GM19452 (cell line): ENCODE results near the gene KIF17.
"Not testable (repeated sequence)": the region's sequence is repeated elsewhere in the genome, so short reads cannot be mapped to it uniquely, and the experiment has no call there.

ENCODE experiments used
- ATAC-seq: cut with Tn5 transposase; IDR thresholded peaks from one replicate; pipeline ENCODE4 v1.9.1; 2021; ENCODE audit not compliant: unreplicated experiment

Gene KIF17

GRCh38 chr1:20727746-20728316, 10.0 kb upstream of the KIF17 start:
- ATAC-seq, result no peak

DNA sequence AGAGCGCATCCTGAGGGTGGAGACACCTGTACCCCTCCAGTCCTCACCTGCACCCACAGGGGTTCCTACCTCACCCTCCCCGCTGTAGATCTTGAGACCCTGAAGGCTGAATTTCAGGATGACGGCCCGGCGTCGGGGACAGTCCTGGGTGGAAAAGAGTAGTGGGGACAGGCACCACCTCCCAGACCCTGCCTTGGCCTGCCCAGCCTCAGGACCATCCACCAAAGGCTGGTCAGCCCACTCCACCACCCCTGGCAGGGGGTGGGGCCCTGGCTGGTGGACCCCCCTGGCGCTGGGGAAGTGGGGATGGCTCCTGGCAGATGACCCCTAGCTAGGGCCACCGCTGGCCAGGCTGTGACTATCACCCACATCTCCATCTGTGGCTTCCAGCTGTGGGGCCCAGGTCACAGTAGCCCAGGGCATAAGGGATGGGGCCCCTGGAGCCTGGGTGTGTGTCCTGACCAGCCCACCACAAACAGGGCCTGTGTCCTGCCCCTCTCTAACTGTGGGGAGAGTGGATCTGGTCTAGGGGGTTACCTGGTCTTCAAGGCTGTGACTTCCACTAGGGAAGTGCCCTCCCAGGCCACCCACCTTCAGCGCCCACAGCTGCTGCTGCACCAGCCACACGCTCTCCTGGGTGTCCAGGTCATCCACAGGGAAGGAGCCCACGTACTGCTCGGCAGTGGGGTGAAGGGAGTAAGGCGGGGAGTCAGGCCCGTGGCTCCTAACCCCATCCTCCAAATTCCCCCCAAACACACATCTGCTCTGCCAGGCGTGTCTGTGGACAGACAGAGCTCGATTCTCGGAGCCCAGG, 9.3 kb upstream of the KIF17 start:
- ATAC-seq, result no peak

GRCh38 chr1:20726118-20726911, 8.5 kb upstream of the KIF17 start:
- no peak for ATAC-seq

DNA sequence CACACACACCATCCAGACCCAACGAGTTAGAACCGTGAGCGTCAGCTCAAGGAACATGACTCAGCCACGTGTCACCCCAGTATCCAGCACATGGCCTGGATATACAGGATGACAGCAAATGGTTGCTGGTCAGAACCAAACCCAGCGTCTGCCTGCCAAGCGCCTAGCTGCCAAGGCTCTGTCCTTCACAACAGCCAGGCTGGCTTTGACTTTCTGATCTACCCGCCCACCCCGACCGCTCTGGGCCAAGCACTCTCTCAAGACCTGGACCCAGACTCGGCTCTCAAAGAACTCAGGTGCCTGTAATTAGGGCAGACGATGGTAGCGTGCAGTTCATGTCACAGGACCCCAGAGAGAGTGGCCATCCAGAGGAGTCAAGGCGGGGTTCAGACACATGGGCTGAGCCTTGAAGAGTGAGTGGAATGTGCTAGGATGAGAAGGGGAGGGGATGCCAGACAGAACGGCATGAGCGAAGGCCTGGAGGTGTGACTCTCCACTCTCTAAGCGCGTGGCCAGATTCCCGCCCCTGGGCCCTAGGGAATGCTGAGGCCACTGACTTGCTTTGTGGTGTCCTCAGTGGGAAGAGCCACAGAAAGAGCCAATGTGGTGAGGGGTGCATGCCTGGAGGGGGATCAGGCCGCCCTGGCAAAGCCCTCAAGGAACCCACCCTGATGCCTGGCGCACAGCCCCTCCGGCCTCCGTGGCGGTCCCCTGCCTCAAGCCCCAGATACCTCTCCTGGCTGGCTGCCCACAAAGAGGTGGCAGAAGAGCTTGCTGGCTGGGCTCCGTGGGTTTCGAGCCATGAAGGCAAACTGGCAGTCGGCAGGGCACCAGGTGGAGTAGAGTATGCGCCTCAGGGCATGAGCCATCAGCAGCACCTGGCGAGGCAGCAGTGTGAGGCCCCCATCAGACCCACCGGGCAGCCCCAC, 7.6 kb upstream of the KIF17 start:
- no peak for ATAC-seq

GRCh38 chr1:20724364-20725188, 6.8 kb upstream of the KIF17 start:
- no peak for ATAC-seq

GRCh38 chr1:20723537-20724363, 5.9 kb upstream of the KIF17 start:
- no peak for ATAC-seq

- no peak for ATAC-seq
Measured at GRCh38 chr1:20723159-20723536, 5.3 kb upstream of the KIF17 start.

- no peak for ATAC-seq
Measured at GRCh38 chr1:20721117-20722061, 3.6 kb upstream of the KIF17 start.

DNA sequence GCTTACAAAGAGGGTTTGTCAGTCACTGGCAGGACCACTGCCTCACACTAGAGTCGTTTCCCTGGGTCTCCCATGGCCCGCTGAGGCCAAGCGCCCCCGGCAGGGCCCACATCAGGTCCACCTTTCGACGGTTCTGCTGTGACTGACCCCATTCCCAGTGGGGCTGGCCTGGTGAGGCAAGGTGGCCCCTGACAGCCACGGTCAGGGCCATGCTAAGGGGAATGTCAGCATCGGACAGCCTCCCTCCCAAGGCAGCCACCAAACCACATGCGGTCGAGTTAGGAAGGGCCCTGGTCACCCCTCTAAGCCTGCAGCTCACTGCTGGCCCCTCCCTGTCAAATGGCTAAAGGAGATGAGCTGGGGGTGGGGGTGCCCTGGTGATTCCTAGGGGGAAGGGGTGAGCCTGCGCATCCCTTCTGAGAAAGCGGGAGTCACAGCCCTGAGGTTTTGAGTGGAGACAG, 2.9 kb upstream of the KIF17 start:
- ATAC-seq, result no peak

- ATAC-seq, result no peak
Measured at GRCh38 chr1:20719871-20720620, 2.2 kb upstream of the KIF17 start.

DNA sequence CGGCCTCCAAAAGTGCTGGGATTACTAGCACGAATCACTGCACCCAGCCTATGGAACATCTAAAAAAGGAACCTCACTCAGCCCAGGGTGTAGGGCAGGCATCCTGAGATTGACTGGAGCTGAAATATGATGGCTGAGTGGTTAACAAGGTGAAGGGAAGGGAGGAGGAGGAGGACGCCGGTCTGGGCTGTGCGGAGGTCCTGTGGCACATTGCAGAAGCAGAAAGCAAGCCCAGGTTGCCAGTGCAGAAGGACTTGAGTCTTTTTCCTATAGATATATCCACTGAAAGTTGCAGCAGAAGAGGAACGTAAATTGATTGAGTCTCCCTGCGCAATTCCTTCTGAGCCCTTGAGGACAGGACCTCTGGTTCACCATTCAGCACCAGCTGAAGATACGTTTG, 1.5 kb upstream of the KIF17 start:
- no peak for ATAC-seq

DNA sequence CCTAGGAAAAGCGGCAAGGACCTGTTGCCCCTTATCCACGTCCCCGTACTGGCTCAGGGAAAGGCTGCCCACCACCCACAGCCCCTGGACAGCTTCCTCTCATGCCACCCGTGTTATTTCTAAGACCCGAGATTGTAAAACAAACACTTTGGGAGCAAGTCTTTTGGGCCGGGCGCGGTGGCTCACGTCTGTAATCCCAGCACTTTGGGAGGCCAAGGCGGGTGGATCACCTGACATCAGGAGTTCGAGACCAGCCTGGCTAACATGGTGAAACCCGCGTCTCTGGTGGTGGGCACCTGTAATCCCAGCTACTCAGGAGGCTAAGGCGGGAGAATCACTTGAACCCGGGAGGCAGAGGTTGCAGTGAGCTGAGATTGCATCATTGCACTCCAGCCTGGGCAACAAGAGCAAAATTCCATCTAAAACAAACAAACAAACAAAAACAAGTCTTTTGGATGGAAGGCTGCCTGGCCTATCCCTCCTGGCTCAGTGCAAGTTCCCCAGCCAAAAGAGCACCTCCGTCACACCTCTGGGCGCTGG, 606 bp upstream of the KIF17 start:
- not testable (repeated sequence) for ATAC-seq

GRCh38 chr1:20716232-20716631, 1.6 kb downstream of the KIF17 start:
- ATAC-seq, result no peak

- ATAC-seq, result no peak
Measured at GRCh38 chr1:20715406-20715805, 2.4 kb downstream of the KIF17 start.

GRCh38 chr1:20713440-20713839, 4.4 kb downstream of the KIF17 start:
- ATAC-seq, result no peak

DNA sequence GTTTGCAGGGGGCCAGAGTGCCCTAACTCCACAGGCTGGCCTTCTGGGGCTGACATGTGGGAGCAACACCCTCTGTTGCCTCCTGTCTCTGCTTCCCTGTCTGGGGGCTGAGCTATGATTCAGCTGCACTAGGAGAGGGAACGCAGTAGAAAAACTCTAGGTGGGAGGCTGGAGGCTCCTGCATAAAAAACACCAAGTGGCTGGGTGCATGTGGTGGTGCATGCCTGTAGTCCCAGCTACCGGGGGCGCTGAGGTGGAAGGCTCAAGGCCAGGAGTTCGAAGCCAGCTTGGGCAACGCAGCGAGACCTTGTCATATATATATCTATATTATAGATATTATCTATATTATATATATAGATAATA, 5.6 kb downstream of the KIF17 start:
- no peak for ATAC-seq
